ENCODE measurements around the gene LRRC66. TPM values are rescaled to one million over a fixed set of nuclear protein-coding genes. Genes with fewer than 3 reads are reported as not detected.

The LRRC66 gene
- polyA plus RNA-seq, 1 experiment, result 0.22 TPM

GRCh38 chr4:52016981-52017380, 3.2 kb downstream of the LRRC66 start:
- TF ChIP-seq CTCF (IDR thresholded peaks at IDR 0.05; ENCODE audit: low read depth, low read length), result no peak
- H3K27ac ChIP-seq (ENCODE audit: low read depth, low read length), result no peak overlapping the region
- no peaks in the 10 kb centered on the region for H3K9me3 ChIP-seq (ENCODE audit: control insufficient read depth, insufficient read depth, low read length)
- ChIA-PET POLR2A (no interaction called here), CTCF (interaction anchor here (0.9 to 1.0 kb wide), 2 partner anchors 121 to 186 kb away, joined by 3 to 4 read pairs; no protein-coding TSS in a partner anchor)
- H3K27me3 ChIP-seq (ENCODE audit: control insufficient read depth, insufficient read depth, low read length), result no peaks in the 10 kb centered on the region
- H3K4me3 ChIP-seq (ENCODE audit: low read depth, low read length), result no peak overlapping the region
- no peak for DNase-seq (ENCODE audit: low read depth, low spot score)

- DNase-seq (ENCODE audit: low read depth, low spot score), result no peak
- H3K4me3 ChIP-seq (ENCODE audit: low read depth, low read length), result no peak overlapping the region
- H3K27ac ChIP-seq (ENCODE audit: low read depth, low read length), result no peak overlapping the region
- CTCF ChIA-PET, result interaction anchor here (0.6 to 1.6 kb wide), 4 partner anchors 11 to 1293 kb away, joined by 3 to 14 read pairs (median 5); no protein-coding TSS in a partner anchor
- TF ChIP-seq CTCF (IDR thresholded peaks at IDR 0.05; ENCODE audit: low read depth, low read length), result peak; percentile 37; the same call in 1 of the 2 replicates
- H3K9me3 ChIP-seq (ENCODE audit: control insufficient read depth, insufficient read depth, low read length), result no peaks in the 10 kb centered on the region
- POLR2A ChIA-PET, result interaction anchor here (0.7 kb wide), 1 partner anchor 23 kb away, joined by 3 read pairs; the partner anchor contains the start of gene SGCB
- H3K27me3 ChIP-seq (ENCODE audit: control insufficient read depth, insufficient read depth, low read length), result no peaks in the 10 kb centered on the region
These were observed 4.8 kb downstream of the LRRC66 start for GRCh38 chr4:52015366-52015765.

- ChIA-PET POLR2A (interaction anchor here (0.7 kb wide), 1 partner anchor 23 kb away, joined by 3 read pairs; the partner anchor contains the start of gene SGCB), CTCF (interaction anchor here (0.6 to 1.6 kb wide), 4 partner anchors 12 to 1293 kb away, joined by 3 to 14 read pairs (median 5); no protein-coding TSS in a partner anchor)
These were observed 5.3 kb downstream of the LRRC66 start for GRCh38 chr4:52014903-52015302.

GRCh38 chr4:52012651-52013050, 7.5 kb downstream of the LRRC66 start:
- POLR2A ChIA-PET, result no interaction called here
- CTCF ChIA-PET, result no interaction called here
- TF ChIP-seq CTCF (IDR thresholded peaks at IDR 0.05; ENCODE audit: low read depth, low read length), result no peak
- Histone ChIP-seq H3K27ac (ENCODE audit: low read depth, low read length) (no peak overlapping the region), H3K4me3 (ENCODE audit: low read depth, low read length) (no peak overlapping the region), H3K9me3 (ENCODE audit: control insufficient read depth, insufficient read depth, low read length) (no peaks in the 10 kb centered on the region), H3K27me3 (ENCODE audit: control insufficient read depth, insufficient read depth, low read length) (no peaks in the 10 kb centered on the region)
- no peak for DNase-seq (ENCODE audit: low read depth, low spot score)

More at GRCh38 chr4:52014903-52015302, 5.3 kb downstream of the LRRC66 start:
- no peaks in the 10 kb centered on the region for H3K9me3 ChIP-seq (ENCODE audit: control insufficient read depth, insufficient read depth, low read length)
- H3K27ac ChIP-seq (ENCODE audit: low read depth, low read length), result no peak overlapping the region
- DNase-seq (ENCODE audit: low read depth, low spot score), result no peak
- H3K27me3 ChIP-seq (ENCODE audit: control insufficient read depth, insufficient read depth, low read length), result no peaks in the 10 kb centered on the region
- no peak for TF ChIP-seq CTCF (IDR thresholded peaks at IDR 0.05; ENCODE audit: low read depth, low read length)
- H3K4me3 ChIP-seq (ENCODE audit: low read depth, low read length), result no peak overlapping the region

- ChIA-PET POLR2A (no interaction called here), CTCF (interaction anchor here (1.4 kb wide), 1 partner anchor 115 kb away, joined by 7 read pairs; no protein-coding TSS in a partner anchor)
- Histone ChIP-seq H3K4me3 (ENCODE audit: low read depth, low read length) (no peak overlapping the region), H3K9me3 (ENCODE audit: control insufficient read depth, insufficient read depth, low read length) (no peaks in the 10 kb centered on the region), H3K27ac (ENCODE audit: low read depth, low read length) (no peak overlapping the region), H3K27me3 (ENCODE audit: control insufficient read depth, insufficient read depth, low read length) (no peaks in the 10 kb centered on the region)
- no peak for DNase-seq (ENCODE audit: low read depth, low spot score)
- TF ChIP-seq CTCF (IDR thresholded peaks at IDR 0.05; ENCODE audit: low read depth, low read length), result no peak
These were observed 9.2 kb downstream of the LRRC66 start for GRCh38 chr4:52010986-52011385.

All from AG04450 (cell line).